ENCODE measurements around the gene SYF2.

- TF ChIP-seq, protein P1, sequence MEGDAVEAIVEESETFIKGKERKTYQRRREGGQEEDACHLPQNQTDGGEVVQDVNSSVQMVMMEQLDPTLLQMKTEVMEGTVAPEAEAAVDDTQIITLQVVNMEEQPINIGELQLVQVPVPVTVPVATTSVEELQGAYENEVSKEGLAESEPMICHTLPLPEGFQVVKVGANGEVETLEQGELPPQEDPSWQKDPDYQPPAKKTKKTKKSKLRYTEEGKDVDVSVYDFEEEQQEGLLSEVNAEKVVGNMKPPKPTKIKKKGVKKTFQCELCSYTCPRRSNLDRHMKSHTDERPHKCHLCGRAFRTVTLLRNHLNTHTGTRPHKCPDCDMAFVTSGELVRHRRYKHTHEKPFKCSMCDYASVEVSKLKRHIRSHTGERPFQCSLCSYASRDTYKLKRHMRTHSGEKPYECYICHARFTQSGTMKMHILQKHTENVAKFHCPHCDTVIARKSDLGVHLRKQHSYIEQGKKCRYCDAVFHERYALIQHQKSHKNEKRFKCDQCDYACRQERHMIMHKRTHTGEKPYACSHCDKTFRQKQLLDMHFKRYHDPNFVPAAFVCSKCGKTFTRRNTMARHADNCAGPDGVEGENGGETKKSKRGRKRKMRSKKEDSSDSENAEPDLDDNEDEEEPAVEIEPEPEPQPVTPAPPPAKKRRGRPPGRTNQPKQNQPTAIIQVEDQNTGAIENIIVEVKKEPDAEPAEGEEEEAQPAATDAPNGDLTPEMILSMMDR (conservative IDR thresholded peaks at IDR 0.05), result no peak
- TF ChIP-seq ZFX (IDR thresholded peaks at IDR 0.05), result no peak
Measured at GRCh38 chr1:25192154-25192553, 40.1 kb downstream of the SYF2 start.
